ENCODE data around the gene RPS4Y2. TPM values are rescaled to one million over a fixed set of nuclear protein-coding genes. Genes with fewer than 3 reads are reported as not detected.

The RPS4Y2 gene
- total and polyA plus RNA-seq, 2 of the 13 experiments (the other 11 are each of a cell fraction or from before 2014, with no cell fraction given), result not detected

DNA sequence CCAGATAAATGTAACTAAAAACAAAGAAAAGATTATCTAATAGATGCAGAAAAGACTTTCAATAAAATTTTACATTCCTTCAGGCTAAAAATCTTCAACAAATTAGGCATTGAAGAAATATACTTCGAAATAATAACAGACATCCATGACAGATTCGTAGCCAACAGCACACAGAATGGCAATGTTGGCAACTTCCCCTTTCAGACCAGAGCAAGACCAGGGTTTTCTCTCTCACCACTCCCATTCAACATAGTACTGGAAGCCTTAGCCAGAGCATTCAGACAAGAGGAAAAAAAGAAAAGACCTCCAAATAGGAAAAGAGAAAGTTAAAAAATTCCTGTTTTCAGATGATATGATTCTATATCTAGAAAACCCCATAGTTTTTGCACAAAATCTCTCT lies 61.2 kb downstream of the RPS4Y2 start:
- CTCF ChIA-PET (ENCODE audit: low intra/inter-chr PET ratio, low total read pairs), result no interaction called here
- H4K20me1 ChIP-seq (ENCODE audit: insufficient read depth, low read length), result no peaks in the 10 kb centered on the region
- H3K4me3 ChIP-seq (replicated peaks in 1 of 3; ENCODE audit: insufficient read depth in 1 of 3, low read depth in 2 of 3, low read length in 3 of 3), result no peak overlapping the region
- no peak for DNase-seq (ENCODE audit: low spot score)
- H2AFZ ChIP-seq (ENCODE audit: low read length), result no peak overlapping the region
- H3K27me3 ChIP-seq (ENCODE audit: control insufficient read depth in 1 of 2, insufficient read depth in 2 of 2, low read length in 2 of 2), result no peaks in the 10 kb centered on the region
- TF ChIP-seq, protein P1, sequence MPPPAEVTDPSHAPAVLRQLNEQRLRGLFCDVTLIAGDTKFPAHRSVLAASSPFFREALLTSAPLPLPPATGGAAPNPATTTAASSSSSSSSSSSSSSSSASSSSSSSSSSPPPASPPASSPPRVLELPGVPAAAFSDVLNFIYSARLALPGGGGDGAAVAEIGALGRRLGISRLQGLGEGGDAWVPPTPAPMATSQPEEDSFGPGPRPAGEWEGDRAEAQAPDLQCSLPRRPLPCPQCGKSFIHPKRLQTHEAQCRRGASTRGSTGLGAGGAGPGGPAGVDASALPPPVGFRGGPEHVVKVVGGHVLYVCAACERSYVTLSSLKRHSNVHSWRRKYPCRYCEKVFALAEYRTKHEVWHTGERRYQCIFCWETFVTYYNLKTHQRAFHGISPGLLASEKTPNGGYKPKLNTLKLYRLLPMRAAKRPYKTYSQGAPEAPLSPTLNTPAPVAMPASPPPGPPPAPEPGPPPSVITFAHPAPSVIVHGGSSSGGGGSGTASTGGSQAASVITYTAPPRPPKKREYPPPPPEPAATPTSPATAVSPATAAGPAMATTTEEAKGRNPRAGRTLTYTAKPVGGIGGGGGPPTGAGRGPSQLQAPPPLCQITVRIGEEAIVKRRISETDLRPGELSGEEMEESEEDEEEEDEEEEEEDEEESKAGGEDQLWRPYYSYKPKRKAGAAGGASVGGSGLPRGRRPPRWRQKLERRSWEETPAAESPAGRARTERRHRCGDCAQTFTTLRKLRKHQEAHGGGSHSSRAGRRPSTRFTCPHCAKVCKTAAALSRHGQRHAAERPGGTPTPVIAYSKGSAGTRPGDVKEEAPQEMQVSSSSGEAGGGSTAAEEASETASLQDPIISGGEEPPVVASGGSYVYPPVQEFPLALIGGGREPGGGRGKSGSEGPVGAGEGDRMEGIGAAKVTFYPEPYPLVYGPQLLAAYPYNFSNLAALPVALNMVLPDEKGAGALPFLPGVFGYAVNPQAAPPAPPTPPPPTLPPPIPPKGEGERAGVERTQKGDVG (CRISPR knock-in tag; IDR thresholded peaks at IDR 0.05; ENCODE audit: borderline replicate concordance), result no peak
- TF ChIP-seq ARNTL (CRISPR knock-in tag; IDR thresholded peaks at IDR 0.05) (no peak), RNF2 (conservative IDR thresholded peaks at IDR 0.05; ENCODE audit: low read depth) (no peak), NCOA2 (CRISPR knock-in tag; IDR thresholded peaks at IDR 0.05) (no peak), ZNF598 (CRISPR knock-in tag; IDR thresholded peaks at IDR 0.05; ENCODE audit: borderline replicate concordance) (no peak)
- TF ChIP-seq, protein P2, sequence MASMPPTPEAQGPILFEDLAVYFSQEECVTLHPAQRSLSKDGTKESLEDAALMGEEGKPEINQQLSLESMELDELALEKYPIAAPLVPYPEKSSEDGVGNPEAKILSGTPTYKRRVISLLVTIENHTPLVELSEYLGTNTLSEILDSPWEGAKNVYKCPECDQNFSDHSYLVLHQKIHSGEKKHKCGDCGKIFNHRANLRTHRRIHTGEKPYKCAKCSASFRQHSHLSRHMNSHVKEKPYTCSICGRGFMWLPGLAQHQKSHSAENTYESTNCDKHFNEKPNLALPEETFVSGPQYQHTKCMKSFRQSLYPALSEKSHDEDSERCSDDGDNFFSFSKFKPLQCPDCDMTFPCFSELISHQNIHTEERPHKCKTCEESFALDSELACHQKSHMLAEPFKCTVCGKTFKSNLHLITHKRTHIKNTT (CRISPR knock-in tag; IDR thresholded peaks at IDR 0.05), result no peak
- H3K9me3 ChIP-seq (ENCODE audit: low read length), result peaks cover 42% of the 10 kb centered on the region
- no peak overlapping the region for H3K4me2 ChIP-seq (ENCODE audit: low read depth, low read length)
- H3K27ac ChIP-seq (ENCODE audit: extremely low read length, insufficient read depth, low read length), result no peak overlapping the region
- intact Hi-C loops (cut with micrococcal nuclease; ENCODE audit: unreplicated experiment), result no loop called here
- no peak for ATAC-seq
- POLR2A ChIA-PET, result no interaction called here
- 0% methylated on average over 2 of the region's 2 CpGs for WGBS (ENCODE audit: low lambda C conversion rate)
- FAIRE-seq, result no peak
- in situ Hi-C loops (cut with HindIII; ENCODE audit: extremely low pct_ligation_motif_present, low pct_unique_long_range_greater_than_20kb), result no loop called here
- no peaks in the 10 kb centered on the region for H3K79me2 ChIP-seq (ENCODE audit: insufficient read depth, low read length)
- H3K36me3 ChIP-seq (replicated peaks in 1 of 2; ENCODE audit: control insufficient read depth in 1 of 2, insufficient read depth in 2 of 2, low read length in 2 of 2), result no peaks in the 10 kb centered on the region
- no TSS peak for BruUV-seq (replicated peaks)
- H3K9ac ChIP-seq (ENCODE audit: insufficient read depth, low read depth, low read length), result no peak overlapping the region
- H3K4me1 ChIP-seq (ENCODE audit: insufficient read depth, low read length), result no peaks in the 10 kb centered on the region

Other genes starting within 250 kb of the RPS4Y2 start
- gene EIF1AY, start 180.3 kb upstream of the RPS4Y2 start, total RNA-seq (2016; rRNA removed; fragmentation: Illumina TruSeq; extraction: Trizol), result 53.2 and 81.8 TPM in 2 replicates
- 17.2 and 20.9 TPM in 2 replicates for gene EIF1AY, start 180.3 kb upstream of the RPS4Y2 start, polyA plus RNA-seq (2011; rRNA removed)

All from HepG2 (cell line).